K562 (cell line): ENCODE data around the gene DMAC2L. TPM values are rescaled to one million over a fixed set of nuclear protein-coding genes. Genes with fewer than 3 reads are reported as not detected.
A peak's percentile ranks its signal among the peaks of the same experiment; 100 is the strongest.

Experiments
- ATAC-seq: fragments of 200-7000 bp; cut with Tn5 transposase; 3 replicates; pipeline ENCODE4 v1.9.1; 2020; ENCODE audit warnings: moderate library complexity
- BruUV-seq: library from RNA; stranded (reverse); fragments of 400-500 nt; replicated peaks from 2 replicates; lab custom pipeline; 2021; lab: Mats Ljungman, UMichigan
- CTCF ChIA-PET: fragments of 300-600 bp; formaldehyde crosslinking; extraction: SDS; loops from one replicate; lab custom pipeline; 2021; ENCODE audit warnings: low intra/inter-chr PET ratio; lab: Yijun Ruan, JAX
- POLR2A ChIA-PET: fragments of 300-600, 350-650 bp; sonication (Branson Sonifier 250); formaldehyde crosslinking; extraction: SDS; loops from one replicate; lab custom pipeline; 2021; ENCODE audit warnings: antibody characterized with exemption, inconsistent platforms; lab: Yijun Ruan, JAX
- DNase-seq, 4 experiments: peaks; one replicate each; pipeline versions ENCODE4 v3.0.0 to v3.0.0-alpha.2; 2011 to 2018; ENCODE audit warnings: low spot score in 3 of 4, mixed read lengths in 3 of 4; ENCODE audit errors: extremely low read depth in 1 of 4
- FAIRE-seq: peaks from 2 replicates; lab custom pipeline; 2011; peaks lifted over from hg19 to GRCh38; lab: Jason Lieb, UNC
- H2AFZ ChIP-seq: 2 replicates; pipeline ENCODE4 v1.6.0; 2011; ENCODE audit warnings: low read depth, low read length, control low read depth, inconsistent platforms
- H3K27ac ChIP-seq: fragments of 200-600 bp; 3 replicates; pipeline ENCODE4 v1.8.0; 2011; ENCODE audit warnings: low read depth, mild to moderate bottlenecking, control low read depth, inconsistent platforms, low read length, moderate library complexity, mixed read lengths; ENCODE audit errors: extremely low read depth
- H3K27me3 ChIP-seq, 2 experiments: fragments of 300-600 bp in 1 of 2; 2 replicates in 1 of 2; 3 replicates in 1 of 2; pipeline versions ENCODE4 v1.6.0 to v1.8.0; 2011; ENCODE audit warnings: inconsistent platforms in 2 of 2, low read length in 2 of 2, mild to moderate bottlenecking in 1 of 2, mixed read lengths in 1 of 2, moderate library complexity in 1 of 2; ENCODE audit not compliant: control insufficient read depth in 2 of 2, insufficient read depth in 2 of 2
- H3K36me3 ChIP-seq: fragments of 300-600 bp; 3 replicates; pipeline ENCODE4 v1.8.0; 2011; ENCODE audit warnings: mild to moderate bottlenecking, low read length, inconsistent platforms; ENCODE audit not compliant: control insufficient read depth, insufficient read depth
- H3K4me1 ChIP-seq, 2 experiments: fragments of 200-600 bp in 1 of 2; replicated peaks in 1 of 2; 2 replicates in 1 of 2; 3 replicates in 1 of 2; pipeline versions ENCODE4 v1.5.1 to v1.8.0; 2011; ENCODE audit warnings: inconsistent platforms in 2 of 2, low read length in 2 of 2, mild to moderate bottlenecking in 1 of 2, mixed read lengths in 1 of 2, moderate library complexity in 1 of 2; ENCODE audit not compliant: control insufficient read depth in 2 of 2, insufficient read depth in 2 of 2
- H3K4me2 ChIP-seq: 2 replicates; pipeline ENCODE4 v1.6.1; 2011; ENCODE audit warnings: low read length, control low read depth, inconsistent platforms, mixed read lengths; ENCODE audit not compliant: insufficient read depth
- H3K4me3 ChIP-seq: fragments of 200-600 bp; sonication (generic), shearing (Covaris generic); 2 replicates; pipeline ENCODE4 v1.5.1; 2016; ENCODE audit warnings: control low read depth, inconsistent platforms
- H3K79me2 ChIP-seq: fragments of 200-600 bp; 3 replicates; pipeline ENCODE4 v1.8.0; 2011; ENCODE audit warnings: low read length, inconsistent platforms; ENCODE audit not compliant: control insufficient read depth, insufficient read depth
- H3K9ac ChIP-seq, 2 experiments: 2 replicates each; pipeline versions ENCODE4 v1.6.0 to v1.6.1; 2011; ENCODE audit warnings: low read depth in 2 of 2, low read length in 2 of 2, control low read depth in 1 of 2, inconsistent platforms in 1 of 2, mild to moderate bottlenecking in 1 of 2, mixed read lengths in 1 of 2; ENCODE audit not compliant: insufficient read depth in 1 of 2
- H3K9me1 ChIP-seq: one replicate; pipeline ENCODE4 v1.6.0; 2011; ENCODE audit warnings: inconsistent platforms, mild to moderate bottlenecking, low read length, moderate library complexity; ENCODE audit not compliant: control insufficient read depth, insufficient read depth
- H3K9me3 ChIP-seq: replicated peaks from 2 replicates; pipeline ENCODE4 v1.5.1; 2011; ENCODE audit warnings: low read depth, low read length, inconsistent platforms; ENCODE audit not compliant: control insufficient read depth, insufficient read depth
- H4K20me1 ChIP-seq: replicated peaks from 2 replicates; pipeline ENCODE4 v1.6.1; 2011; ENCODE audit warnings: low read length, inconsistent platforms, mixed read lengths; ENCODE audit not compliant: control insufficient read depth, insufficient read depth
- BHLHE40 ChIP-seq: IDR thresholded peaks from 2 replicates; pipeline ENCODE4 v1.6.1; 2011; ENCODE audit warnings: low read length, improper control_type of control experiment
- GTF2B ChIP-seq: IDR thresholded peaks from 2 replicates; pipeline ENCODE4 v1.6.1; 2011; ENCODE audit not compliant: insufficient read length; ENCODE audit errors: extremely low read depth
- RBM17 ChIP-seq: fragments of 200-400 bp; formaldehyde crosslinking; IDR thresholded peaks from 2 replicates; pipeline ENCODE4 v1.6.1; 2017; ENCODE audit warnings: low read depth, mild to moderate bottlenecking, low read length, borderline replicate concordance
- SIRT6 ChIP-seq: IDR thresholded peaks from one replicate; pipeline ENCODE4 v1.6.1; 2012; ENCODE audit warnings: low read depth, mild to moderate bottlenecking, control low read depth, inconsistent platforms, low read length, moderate library complexity
- THAP12 ChIP-seq: fragments of 250-450 bp; sonication (Bioruptor Pico); IDR thresholded peaks from 2 replicates; pipeline ENCODE4 v1.9.0; 2021; ENCODE audit warnings: mild to moderate bottlenecking, inconsistent platforms
- TOE1 ChIP-seq, 2 experiments: fragments of 450-650 bp in 1 of 2; sonication (generic) in 1 of 2; formaldehyde crosslinking in 1 of 2; IDR thresholded peaks; 2 replicates each; pipeline versions ENCODE4 v1.7.1 to v1.8.0; 2016 to 2022; ENCODE audit warnings: borderline replicate concordance in 2 of 2, mild to moderate bottlenecking in 2 of 2, antibody characterized with exemption in 1 of 2, inconsistent platforms in 1 of 2, low read depth in 1 of 2, missing genetic modification reagents in 1 of 2, moderate library complexity in 1 of 2
- ZNF551 ChIP-seq: fragments of 250-450 bp; sonication (Bioruptor Pico); IDR thresholded peaks from 2 replicates; pipeline ENCODE4 v1.5.0; 2021; ENCODE audit warnings: mild to moderate bottlenecking, moderate library complexity
- ZNF655 ChIP-seq: fragments of 250-450 bp; sonication (Bioruptor Pico); IDR thresholded peaks from 2 replicates; pipeline ENCODE4 v1.5.0; 2021
- in situ Hi-C: fragments of 300-500 bp; cut with MboI; formaldehyde crosslinking; loops from 4 replicates; pipeline ENCODE4 v1.15.0; 2018; ENCODE audit warnings: inconsistent platforms, mixed read lengths
- intact Hi-C: fragments of 100-400 bp; cut with micrococcal nuclease; formaldehyde crosslinking; loops from 2 replicates; pipeline ENCODE4 v1.14.2; 2022
- polyA plus RNA-seq, 8 experiments: library from polyadenylated mRNA; depleted of rRNA in 4 of 8; stranded (reverse) in 5 of 8; unstranded in 3 of 8; fragments of >200 nt; fragmentation: Nextera tagmentation in 2 of 8; fragmentation: Illumina TruSeq in 1 of 8; extraction: Ambion mirVana in 2 of 8; extraction: Trizol in 1 of 8; gene quantifications; 2 replicates each; pipeline versions ENCODE4 v1.2.1 to v1.2.3, GENCODE V29; 2011 to 2014; ENCODE audit warnings: inconsistent platforms in 1 of 8, missing spikeins in 1 of 8
- total RNA-seq, 7 experiments: library from RNA; depleted of rRNA in 6 of 7; stranded (reverse); fragments of >200 nt in 6 of 7; fragmentation: Illumina TruSeq in 2 of 7; extraction: Trizol in 2 of 7; gene quantifications; 2 replicates each; pipeline versions ENCODE4 v1.2.1 to v1.2.3, GENCODE V29; 2011 to 2021; ENCODE audit warnings: low replicate concordance in 1 of 7

Gene DMAC2L
- total and polyA plus RNA-seq, 9 of the 15 experiments (the other 6 are each of a cell fraction or from before 2014, with no cell fraction given): 4.0 to 37.2 (median 9.3) TPM

GRCh38 chr14:50321009-50321660 is 9.0 kb downstream of the DMAC2L start (continued):
- TF ChIP-seq BHLHE40 (peak; percentile 22; the same call in 1 of the 2 replicates), ZNF551 (CRISPR knock-in tag) (no peak), SIRT6 (no peak), RBM17 (no peak), TOE1 (IDR thresholded peaks at IDR 0.05; ENCODE audit: borderline replicate concordance) (peak; percentile 94), TOE1 (CRISPR knock-in tag; IDR thresholded peaks at IDR 0.05; ENCODE audit: borderline replicate concordance, low read depth) (no peak), GTF2B (no peak), ZNF655 (no peak)
- TF ChIP-seq, all 486 proteins: peak for 75

GRCh38 chr14:50331596-50331995 is 19.5 kb downstream of the DMAC2L start:
- H3K79me2 ChIP-seq: no peaks in the 10 kb centered on the region
- DNase-seq (no peak), ATAC-seq (no peak), FAIRE-seq (no peak)
- no peak overlapping the region for H3K27ac ChIP-seq
- no peaks in the 10 kb centered on the region for H3K27me3 ChIP-seq
- no peaks in the 10 kb centered on the region for H3K9me3 ChIP-seq
- ChIA-PET CTCF (no interaction called here), POLR2A (interaction anchor here (0.7 to 1.3 kb wide), 2 partner anchors 11 to 65 kb away, joined by 3 read pairs; partner anchors contain the start of gene CDKL1)
- intact Hi-C loops (no loop called here), in situ Hi-C loops (loop anchor here (25.0 kb wide), 1 partner anchor 456 kb away; no protein-coding TSS in a partner anchor)
- H3K4me3 ChIP-seq: no peak overlapping the region
- peaks cover 0 to 5% of the 10 kb centered on the region in 2 experiments; a peak in 1 of 5 replicates for H3K4me1 ChIP-seq
- TF ChIP-seq THAP12: no peak
- BruUV-seq: no TSS peak
- no peak overlapping the region for H3K4me2 ChIP-seq
- no peaks in the 10 kb centered on the region for H3K9me1 ChIP-seq
- no peak overlapping the region for H3K9ac ChIP-seq
- no peak overlapping the region for H2AFZ ChIP-seq
- no peaks in the 10 kb centered on the region for H4K20me1 ChIP-seq
- H3K36me3 ChIP-seq: peaks cover 21% of the 10 kb centered on the region; the same call in 2 of the 3 replicates
